Cerebellar nuclear complex (tissue), 1 donor: ENCODE data around the gene KIAA0825.
A peak's percentile ranks its signal among the peaks of the same experiment; 100 is the strongest.
"Not testable (repeated sequence)": the region's sequence is repeated elsewhere in the genome, so short reads cannot be mapped to it uniquely, and the experiment has no call there.

Experiments
- DNase-seq, 2 experiments: peaks; one replicate each; lab custom pipeline; 2025; lab: John Stamatoyannopoulos, UW

KIAA0825 gene

GRCh38 chr5:94577466-94578245 lies 40.7 kb downstream of the KIAA0825 start:
- DNase-seq, result no peak

- no peak for DNase-seq
These were observed 43.2 kb downstream of the KIAA0825 start for GRCh38 chr5:94575196-94575595.

GRCh38 chr5:94573349-94573748 lies 45.1 kb downstream of the KIAA0825 start:
- DNase-seq, result not testable (repeated sequence)

- no peak for DNase-seq
These were observed 47.0 kb downstream of the KIAA0825 start for GRCh38 chr5:94571415-94571814.

- no peak for DNase-seq
These were observed 53.6 kb downstream of the KIAA0825 start for GRCh38 chr5:94564812-94565211.

GRCh38 chr5:94562327-94562971 lies 56.0 kb downstream of the KIAA0825 start:
- DNase-seq, result no peak

- DNase-seq, result no peak
These were observed 60.4 kb downstream of the KIAA0825 start for GRCh38 chr5:94558028-94558427.

- no peak for DNase-seq
These were observed 66.5 kb downstream of the KIAA0825 start for GRCh38 chr5:94551858-94552257.

- no peak for DNase-seq
These were observed 72.4 kb downstream of the KIAA0825 start for GRCh38 chr5:94545870-94546625.

- no peak for DNase-seq
These were observed 73.4 kb downstream of the KIAA0825 start for GRCh38 chr5:94544875-94545547.

GRCh38 chr5:94544031-94544650 lies 74.3 kb downstream of the KIAA0825 start:
- DNase-seq, result no peak

- DNase-seq, result no peak
These were observed 77.4 kb downstream of the KIAA0825 start for GRCh38 chr5:94540856-94541494.

GRCh38 chr5:94538260-94538659 lies 80.1 kb downstream of the KIAA0825 start:
- no peak for DNase-seq

GRCh38 chr5:94526706-94527105 lies 91.7 kb downstream of the KIAA0825 start:
- no peak for DNase-seq

GRCh38 chr5:94524841-94525697 lies 93.3 kb downstream of the KIAA0825 start:
- DNase-seq, result peak in 1 of 2 experiments; percentile 51

- DNase-seq, result no peak
These were observed 95.4 kb downstream of the KIAA0825 start for GRCh38 chr5:94523018-94523417.

- no peak for DNase-seq
These were observed 96.3 kb downstream of the KIAA0825 start for GRCh38 chr5:94522117-94522516.

GRCh38 chr5:94517490-94518488 lies 100.6 kb downstream of the KIAA0825 start:
- no peak for DNase-seq

- no peak for DNase-seq
These were observed 102.3 kb downstream of the KIAA0825 start for GRCh38 chr5:94516148-94516547.
